ENCODE results near the gene ADCY9.

ADCY9 gene

GRCh38 chr16:4021916-4022315, 94.3 kb downstream of the ADCY9 start:
- DNase-seq, result no peak

- DNase-seq, result no peak
Observed at GRCh38 chr16:4021070-4021779, 95.0 kb downstream of the ADCY9 start.

GRCh38 chr16:4019371-4019791, 96.9 kb downstream of the ADCY9 start:
- no peak for DNase-seq

GRCh38 chr16:4018391-4018790, 97.9 kb downstream of the ADCY9 start:
- no peak for DNase-seq

GRCh38 chr16:4017807-4018206, 98.4 kb downstream of the ADCY9 start:
- no peak for DNase-seq

- DNase-seq, result no peak
Observed at GRCh38 chr16:4016658-4017057, 99.6 kb downstream of the ADCY9 start.

- no peak for DNase-seq
Observed at GRCh38 chr16:4016005-4016352, 100.3 kb downstream of the ADCY9 start.

- DNase-seq, result no peak
Observed at GRCh38 chr16:4015275-4016004, 100.8 kb downstream of the ADCY9 start.

GRCh38 chr16:4011940-4012629, 104.2 kb downstream of the ADCY9 start:
- no peak for DNase-seq

- DNase-seq, result no peak
Observed at GRCh38 chr16:4011225-4011939, 104.9 kb downstream of the ADCY9 start.

GRCh38 chr16:4010225-4011158, 105.8 kb downstream of the ADCY9 start:
- DNase-seq, result no peak

GRCh38 chr16:4009177-4009576, 107.1 kb downstream of the ADCY9 start:
- DNase-seq, result no peak

GRCh38 chr16:4008116-4008515, 108.1 kb downstream of the ADCY9 start:
- no peak for DNase-seq

- DNase-seq, result no peak
Observed at GRCh38 chr16:4006397-4006999, 109.7 kb downstream of the ADCY9 start.

GRCh38 chr16:4005731-4006130, 110.5 kb downstream of the ADCY9 start:
- DNase-seq, result no peak

- DNase-seq, result no peak
Observed at GRCh38 chr16:4005281-4005680, 111.0 kb downstream of the ADCY9 start.

GRCh38 chr16:4004206-4004605, 112.0 kb downstream of the ADCY9 start:
- no peak for DNase-seq

- DNase-seq, result no peak
Observed at GRCh38 chr16:4003576-4003975, 112.7 kb downstream of the ADCY9 start.

- DNase-seq, result no peak
Observed at GRCh38 chr16:4003166-4003565, 113.1 kb downstream of the ADCY9 start.

GRCh38 chr16:4002121-4002520, 114.1 kb downstream of the ADCY9 start:
- DNase-seq, result no peak

- no peak for DNase-seq
Observed at GRCh38 chr16:3999479-4000325, 116.5 kb downstream of the ADCY9 start.

All from CD4-positive, alpha-beta T cell treated with Interleukin-6 for 4 hours (primary cell).